NCI-H345 (cell line): ENCODE data around the gene ADAM22.
A peak's percentile ranks its signal among the peaks of the same experiment; 100 is the strongest.

ENCODE experiments used
- DNase-seq: peaks from one replicate; lab custom pipeline; 2025; lab: John Stamatoyannopoulos, UW

ADAM22 gene

DNA sequence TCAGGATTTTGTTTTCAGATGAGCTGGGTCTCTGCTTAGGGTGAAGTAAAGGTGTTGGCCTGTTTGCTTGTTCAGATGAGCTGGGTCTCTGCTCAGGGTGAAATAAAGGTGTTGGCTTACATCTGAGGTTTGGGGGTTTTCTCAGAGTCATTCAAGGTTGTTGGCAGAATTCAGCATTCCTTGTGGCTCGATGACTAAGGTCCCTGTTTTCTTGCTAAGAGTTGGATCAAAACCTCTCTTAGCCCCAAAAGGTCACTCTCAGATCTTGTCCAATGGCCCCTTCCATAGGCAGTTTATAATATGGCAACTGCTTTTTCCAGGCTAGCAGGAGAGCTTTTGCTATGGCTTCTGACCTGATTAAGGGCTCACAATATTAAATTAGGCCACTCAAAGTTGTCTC, 106.6 kb downstream of the ADAM22 start:
- no peak for DNase-seq

GRCh38 chr7:88041583-88041982, 107.5 kb downstream of the ADAM22 start:
- no peak for DNase-seq

GRCh38 chr7:88042157-88042556, 108.1 kb downstream of the ADAM22 start:
- DNase-seq = no peak

DNA sequence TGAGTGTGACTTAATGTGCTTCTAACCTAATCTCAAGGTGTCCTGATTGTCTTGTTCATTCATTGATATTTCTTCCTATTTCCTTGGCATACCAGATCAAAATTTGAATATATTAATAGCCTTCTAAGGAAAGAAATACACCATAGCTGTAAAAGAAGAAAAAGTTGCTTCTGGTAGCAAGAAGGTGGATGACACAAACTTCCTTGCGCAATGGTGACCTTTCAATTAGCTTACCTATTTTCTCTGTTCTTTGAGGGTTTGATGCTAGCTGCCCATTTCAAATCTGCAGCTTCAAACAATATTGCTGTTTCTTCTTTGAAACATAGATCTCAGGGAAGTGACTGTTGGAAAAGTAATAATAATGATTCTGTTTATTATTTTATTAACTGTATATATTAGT, 108.8 kb downstream of the ADAM22 start:
- DNase-seq = no peak

DNA sequence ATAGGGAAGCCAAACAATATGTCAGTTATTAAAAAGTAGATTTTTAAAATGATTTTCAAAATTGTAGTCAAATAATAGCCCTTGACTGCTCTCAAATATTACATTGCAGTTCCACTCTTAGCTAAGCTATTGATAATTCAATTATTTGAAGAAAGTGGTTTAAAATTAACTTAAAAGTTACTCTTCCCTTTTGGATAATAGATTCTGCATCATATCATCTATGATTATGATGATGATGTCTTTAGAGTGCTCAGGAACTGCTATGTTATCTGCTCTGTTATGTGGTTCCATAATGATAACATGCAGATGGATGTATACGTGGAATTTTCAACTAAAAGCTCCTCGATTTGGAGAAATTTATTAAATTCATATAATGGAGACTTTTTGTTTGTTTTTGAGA, 110.0 kb downstream of the ADAM22 start:
- DNase-seq = no peak

DNA sequence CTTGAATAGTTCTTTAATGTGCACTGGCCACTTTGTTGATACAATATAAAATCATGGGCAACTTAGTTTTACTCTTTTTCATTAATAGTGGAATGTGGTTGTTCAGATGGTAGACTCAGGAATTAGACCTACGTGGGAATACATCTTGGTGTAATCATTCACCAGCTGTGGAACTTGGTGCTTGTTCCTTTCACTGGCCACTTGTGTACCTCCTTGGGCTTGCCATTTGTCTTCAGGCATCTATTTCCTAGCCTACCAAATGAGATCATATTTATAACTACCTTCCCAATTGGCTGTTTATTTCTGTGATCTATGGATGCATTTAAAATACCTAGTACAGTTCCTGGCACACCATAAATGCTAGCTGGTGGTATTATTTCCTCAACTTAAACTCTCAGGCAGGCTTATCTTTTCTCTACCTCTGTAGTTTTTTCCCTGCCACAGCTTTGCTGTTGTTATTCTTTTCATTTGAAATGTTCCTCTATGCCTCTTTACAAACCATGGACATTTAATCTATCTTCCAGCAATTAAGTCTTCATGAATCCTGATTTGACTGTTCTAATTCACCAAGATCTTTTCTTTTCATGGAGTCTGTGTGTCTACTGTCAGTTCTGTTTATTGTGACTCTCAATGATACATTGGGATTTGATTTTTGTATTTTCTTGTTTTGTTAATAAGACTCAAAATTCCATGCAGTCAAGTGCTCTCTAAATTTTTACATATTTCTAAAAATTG, 113.0 kb downstream of the ADAM22 start:
- DNase-seq = no peak

DNA sequence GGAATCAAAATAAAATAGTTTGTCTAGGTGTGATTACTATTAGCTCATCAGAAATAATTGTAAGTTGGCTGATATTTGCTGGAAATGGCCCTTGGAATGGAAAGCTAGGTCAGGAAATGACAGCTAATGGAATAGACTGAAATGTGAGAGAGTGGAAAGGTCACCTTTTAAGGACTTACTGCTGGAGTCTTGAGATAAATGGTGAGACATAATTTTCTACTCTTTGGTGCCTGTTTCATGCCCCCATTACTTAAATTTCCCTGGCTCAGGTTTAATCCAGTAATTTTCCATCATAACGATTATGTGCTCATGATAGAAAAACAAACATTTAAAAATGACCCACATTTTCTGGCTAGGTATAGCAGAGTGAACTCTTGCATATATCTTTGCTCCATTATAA, 123.6 kb downstream of the ADAM22 start:
- no peak for DNase-seq

- DNase-seq = no peak
Observed at GRCh38 chr7:88062238-88062637, 128.2 kb downstream of the ADAM22 start.

DNA sequence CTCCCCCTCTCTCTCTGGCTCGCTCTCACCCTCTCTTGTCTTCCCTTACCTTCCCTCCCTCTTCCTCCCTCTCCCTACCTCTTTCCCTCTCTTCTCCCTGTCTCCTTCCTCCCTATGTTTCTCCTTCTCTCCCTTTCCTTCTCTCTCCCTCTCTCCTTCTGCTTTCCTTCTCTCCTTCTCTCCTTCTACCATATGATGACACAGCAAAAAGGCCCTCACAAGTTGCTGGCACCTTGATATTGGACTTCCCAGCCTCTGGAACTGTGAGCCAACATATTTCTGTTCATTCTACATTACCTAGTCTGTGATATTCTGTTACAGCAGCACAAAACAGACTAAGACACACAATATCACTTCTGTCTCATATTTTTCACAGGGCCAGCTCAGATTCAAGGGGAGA, 135.0 kb downstream of the ADAM22 start:
- no peak for DNase-seq

DNA sequence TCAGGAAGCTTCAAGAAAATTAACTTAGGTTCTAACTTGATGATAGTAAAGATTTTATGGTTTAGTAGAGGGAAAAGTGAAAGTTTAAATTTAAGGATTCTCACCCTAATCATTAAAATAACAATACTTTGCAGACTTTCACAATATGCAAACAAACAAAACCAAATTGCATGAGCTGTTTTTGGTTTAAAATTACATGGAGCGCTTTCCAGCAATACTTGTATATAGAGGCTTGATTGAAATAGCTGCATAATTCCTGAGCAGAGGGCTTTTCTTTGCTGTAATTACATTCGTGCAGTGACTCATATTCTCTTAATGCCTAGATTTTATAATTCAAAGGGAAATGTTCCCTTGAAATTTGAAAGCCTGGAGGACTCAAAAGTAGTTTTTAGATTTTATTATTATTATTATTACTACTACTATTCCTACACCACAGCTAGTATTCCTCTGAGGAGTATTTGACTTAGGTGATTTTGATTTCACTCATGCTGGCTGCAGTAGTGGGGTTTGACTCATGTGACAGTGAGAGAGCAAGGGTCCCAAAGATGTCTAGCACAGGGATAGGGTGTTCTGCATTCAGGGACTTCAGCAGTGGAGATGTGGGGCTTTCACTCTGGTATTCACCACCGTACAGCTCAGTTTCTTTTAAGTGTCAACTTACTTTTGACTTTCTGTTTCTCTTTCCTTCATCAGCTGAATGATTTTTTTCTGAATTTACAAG, 138.1 kb downstream of the ADAM22 start:
- DNase-seq = no peak

GRCh38 chr7:88072715-88073055, 138.6 kb downstream of the ADAM22 start:
- no peak for DNase-seq

DNA sequence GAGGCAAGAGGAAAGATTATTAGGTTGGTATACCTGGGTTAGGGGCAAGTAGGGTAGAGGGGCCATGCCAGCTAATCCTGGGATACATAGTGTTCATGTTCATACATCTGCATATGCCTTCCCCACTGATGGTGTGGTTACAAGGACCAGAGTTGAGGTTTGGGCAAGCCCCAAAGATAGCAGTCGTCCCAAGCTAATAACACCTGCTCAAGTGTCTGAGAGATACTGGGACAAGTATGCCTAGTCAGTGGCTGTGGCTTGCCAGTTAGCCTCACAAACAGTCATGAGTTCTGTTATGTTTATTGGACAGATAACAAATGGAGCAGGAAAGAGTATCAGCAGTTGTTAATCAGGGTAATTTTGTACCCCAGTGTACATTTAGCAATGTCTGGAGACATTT, 139.6 kb downstream of the ADAM22 start:
- DNase-seq = no peak

DNA sequence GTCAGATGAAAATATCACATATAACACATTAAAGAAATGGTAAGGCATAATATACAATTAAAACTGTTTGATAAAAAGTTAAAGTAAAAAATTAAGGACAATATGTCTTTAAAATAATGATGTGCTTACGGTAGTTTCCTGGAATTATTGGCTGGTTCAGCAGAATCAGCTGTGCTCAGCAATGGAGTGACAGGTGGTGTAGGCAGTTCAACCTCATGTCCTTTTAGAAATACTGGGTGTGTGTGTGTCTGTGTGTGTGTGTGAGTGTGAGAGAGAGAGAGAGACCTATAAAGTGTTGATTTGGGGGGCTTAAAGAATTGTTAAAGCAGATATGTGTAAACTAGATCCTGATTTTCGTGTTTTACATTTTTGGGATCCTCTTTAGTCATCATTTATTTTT, 141.2 kb downstream of the ADAM22 start:
- DNase-seq = no peak

- no peak for DNase-seq
Observed at GRCh38 chr7:88083883-88084282, 149.8 kb downstream of the ADAM22 start.

DNA sequence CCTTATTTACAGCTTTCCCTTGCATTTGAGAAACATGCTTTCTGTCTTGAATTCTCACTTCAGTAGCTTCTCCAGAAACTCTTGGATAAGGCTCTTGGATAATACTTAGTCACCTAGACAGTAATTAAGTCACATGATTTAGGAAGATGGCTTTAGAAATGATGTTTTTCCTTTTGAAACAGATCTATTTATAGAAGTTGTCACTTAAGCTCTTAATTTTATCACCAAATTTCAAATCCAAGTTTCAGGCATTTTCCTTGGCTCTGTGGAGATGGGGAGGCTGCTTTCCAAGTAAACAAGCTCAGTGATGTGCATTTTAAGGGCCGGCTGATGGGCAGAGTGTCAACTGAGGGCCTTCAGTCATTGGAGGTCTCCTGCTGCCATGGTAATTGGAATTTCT, 155.5 kb downstream of the ADAM22 start:
- no peak for DNase-seq

GRCh38 chr7:88090240-88090639, 156.2 kb downstream of the ADAM22 start:
- no peak for DNase-seq

GRCh38 chr7:88090671-88091070, 156.6 kb downstream of the ADAM22 start:
- DNase-seq = no peak

DNA sequence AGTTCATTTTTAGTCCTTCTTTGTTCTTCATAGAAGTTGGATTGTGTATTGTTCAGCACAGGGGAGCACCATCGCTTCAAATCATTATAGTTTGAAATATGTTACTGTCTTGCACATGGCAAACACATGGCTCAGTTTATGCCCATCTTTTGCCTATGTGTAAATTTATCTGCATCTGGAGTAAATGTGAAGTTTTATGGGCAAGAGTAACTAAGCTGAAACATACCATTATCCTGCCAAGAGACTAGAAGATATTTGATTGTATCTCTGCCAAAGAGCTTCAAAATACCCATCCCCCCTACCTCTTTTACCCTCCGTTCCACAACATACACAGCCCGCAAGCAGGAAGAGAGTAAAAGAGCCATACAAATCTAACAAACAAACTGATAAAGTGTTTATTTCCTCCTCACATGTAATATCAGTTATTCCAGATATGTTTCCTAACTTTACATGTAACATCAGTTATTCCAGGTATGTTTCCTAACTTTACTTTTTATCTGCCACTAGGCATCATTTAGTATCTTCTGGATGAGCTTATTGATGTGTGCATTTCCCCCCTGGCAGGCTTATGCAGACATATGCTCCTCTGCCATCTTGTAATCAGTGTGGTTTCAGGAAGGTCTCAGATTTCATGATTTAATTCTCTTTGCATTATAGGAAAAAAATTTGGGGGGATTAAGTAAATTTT, 158.1 kb downstream of the ADAM22 start:
- peak; percentile 33 for DNase-seq

DNA sequence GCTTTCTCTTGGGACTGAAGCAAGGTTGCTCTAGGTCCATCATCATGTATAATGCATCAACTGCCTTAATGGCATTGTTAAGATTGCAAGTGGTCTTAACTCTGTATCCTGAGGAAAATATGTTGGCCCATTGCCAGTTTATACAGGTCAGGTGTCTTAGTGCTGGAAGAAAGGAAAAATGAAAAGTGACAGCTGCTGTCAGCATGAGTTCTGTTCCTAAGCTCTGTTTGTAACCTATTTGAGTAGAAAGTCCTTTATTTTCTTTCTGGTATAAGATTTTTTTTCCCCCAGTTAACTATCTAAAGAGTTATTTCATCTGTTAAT, 158.6 kb downstream of the ADAM22 start:
- DNase-seq = peak; percentile 33

- DNase-seq = no peak
Observed at GRCh38 chr7:88101769-88102168, 167.7 kb downstream of the ADAM22 start.

DNA sequence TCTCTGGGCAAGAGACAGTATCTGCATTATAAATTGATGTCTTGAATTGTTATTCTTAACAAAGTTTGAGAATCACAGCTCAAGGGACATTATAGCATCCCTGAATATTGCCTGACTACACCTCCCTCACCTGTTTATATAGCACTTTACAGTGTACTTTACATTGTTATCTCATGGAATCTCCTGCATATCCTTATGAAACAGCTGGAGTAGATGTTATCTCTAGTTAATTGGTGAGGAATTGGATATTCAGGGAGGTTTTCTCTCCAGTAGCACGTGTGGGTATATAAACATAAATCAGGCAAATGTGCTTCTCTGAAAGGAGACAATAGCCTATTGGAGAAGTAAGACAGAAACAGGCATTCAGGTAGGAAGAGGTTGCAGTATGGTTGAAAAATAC, 168.6 kb downstream of the ADAM22 start:
- DNase-seq = no peak

DNA sequence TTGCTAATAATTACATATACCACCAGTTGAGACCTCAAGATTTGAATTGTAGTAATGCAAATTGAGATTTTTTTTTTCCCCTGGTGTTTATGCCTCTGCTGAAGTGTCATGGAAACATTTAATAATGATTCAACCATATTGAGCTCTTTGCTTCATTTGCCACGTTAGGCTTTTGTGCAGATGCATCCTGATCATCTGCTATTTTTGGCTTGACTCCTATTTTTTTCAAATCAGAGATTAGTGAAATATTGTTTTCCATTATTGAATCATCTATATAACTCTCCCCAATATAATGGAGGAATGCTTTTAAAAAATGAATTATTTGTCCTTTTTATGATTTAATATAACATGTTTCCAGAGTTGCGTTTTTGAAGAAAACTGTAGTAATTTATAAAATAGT, 170.7 kb downstream of the ADAM22 start:
- no peak for DNase-seq

DNA sequence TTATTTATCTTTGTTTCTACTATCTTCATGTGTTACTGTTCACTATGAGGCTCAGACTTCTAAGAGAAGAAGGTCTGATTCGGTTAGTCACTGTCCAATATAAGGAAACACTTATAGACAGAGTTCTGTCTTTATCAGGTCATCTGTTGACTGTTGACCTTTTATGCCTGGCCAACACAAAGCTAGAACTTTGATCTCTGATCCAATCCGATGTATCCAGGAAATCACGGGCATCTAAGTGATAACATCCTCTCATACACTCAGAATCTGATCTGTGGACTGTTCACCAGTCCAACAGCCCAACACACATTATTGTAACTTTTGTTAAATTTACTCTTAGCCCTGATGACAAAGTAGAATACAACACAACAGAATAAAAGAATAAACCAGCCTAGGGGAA, 171.2 kb downstream of the ADAM22 start:
- no peak for DNase-seq

DNA sequence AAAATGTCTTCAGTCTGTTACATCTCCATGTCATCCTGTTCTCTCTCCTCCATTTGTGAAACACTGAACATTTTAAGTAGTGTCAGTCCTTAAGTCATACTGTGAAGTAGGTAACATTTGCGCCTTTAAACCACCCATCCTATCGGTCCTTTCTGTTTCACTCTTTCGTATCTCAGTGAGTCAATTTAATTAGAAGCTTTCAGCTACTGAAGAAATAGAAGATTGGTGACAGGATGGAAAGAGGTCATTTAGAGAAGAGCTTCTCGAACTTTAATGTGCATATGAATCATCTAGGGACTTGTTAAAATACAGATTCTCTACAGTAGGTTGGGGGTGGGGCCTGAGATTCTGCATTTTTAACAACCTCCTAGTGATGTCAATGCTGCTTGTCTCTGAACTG, 172.4 kb downstream of the ADAM22 start:
- no peak for DNase-seq
